PC-9 (cell line): Measurements from ENCODE around the gene SLC40A1. TPM values are rescaled to one million over a fixed set of nuclear protein-coding genes. Genes with fewer than 3 reads are reported as not detected.

Source experiments
- BruUV-seq: library from RNA; stranded (reverse); fragments of 400-500 nt; replicated peaks from 2 replicates; lab custom pipeline; 2021; lab: Mats Ljungman, UMichigan
- CTCF ChIA-PET: fragments of 300-600 bp; sonication (Branson Sonifier 250); formaldehyde crosslinking; loops from one replicate; lab custom pipeline; 2022; ENCODE audit warnings: antibody characterized with exemption; lab: Charles Lee
- POLR2A ChIA-PET: fragments of 300-600 bp; sonication (Branson Sonifier 250); formaldehyde crosslinking; loops from one replicate; lab custom pipeline; 2022; ENCODE audit warnings: antibody characterized with exemption; ENCODE audit not compliant: unreplicated experiment; lab: Charles Lee
- DNase-seq, 2 experiments: peaks; one replicate each; pipeline versions ENCODE4 v3.0.0 to v3.0.0-alpha.2; 2015 to 2022; ENCODE audit warnings: mixed read lengths in 1 of 2
- H2AFZ ChIP-seq: fragments of 200-600 bp; sonication (generic); 2 replicates; pipeline ENCODE4 v1.8.1; 2017; ENCODE audit warnings: antibody characterized with exemption
- H3F3A ChIP-seq: fragments of 200-600 bp; sonication (generic); 2 replicates; pipeline ENCODE4 v1.8.1; 2017; ENCODE audit warnings: antibody characterized with exemption, mild to moderate bottlenecking, low read depth; ENCODE audit not compliant: insufficient read depth
- H3K27ac ChIP-seq: fragments of 200-600 bp; sonication (generic); 2 replicates; pipeline ENCODE4 v1.6.1; 2016; ENCODE audit warnings: mixed run types
- H3K27me3 ChIP-seq: fragments of 200-600 bp; sonication (generic); 2 replicates; pipeline ENCODE4 v1.6.1; 2016; ENCODE audit warnings: low read depth, mixed run types; ENCODE audit not compliant: insufficient read depth
- H3K36me3 ChIP-seq: fragments of 200-600 bp; sonication (generic); 2 replicates; pipeline ENCODE4 v1.6.1; 2016; ENCODE audit warnings: low read depth, mixed run types
- H3K4me1 ChIP-seq: fragments of 200-600 bp; sonication (generic); replicated peaks from 2 replicates; pipeline ENCODE4 v1.6.1; 2016; ENCODE audit warnings: mixed run types; ENCODE audit not compliant: insufficient read depth
- H3K4me2 ChIP-seq: fragments of 200-600 bp; sonication (generic); 2 replicates; pipeline ENCODE4 v1.6.1; 2017; ENCODE audit warnings: mixed run types
- H3K4me3 ChIP-seq: fragments of 200-600 bp; sonication (generic); 2 replicates; pipeline ENCODE4 v1.6.1; 2016; ENCODE audit warnings: mixed run types
- H3K79me2 ChIP-seq: fragments of 200-600 bp; sonication (generic); 2 replicates; pipeline ENCODE4 v1.6.1; 2017; ENCODE audit warnings: low read depth, mixed run types
- H3K9me2 ChIP-seq: fragments of 200-600 bp; sonication (generic); 2 replicates; pipeline ENCODE4 v1.8.1; 2017; ENCODE audit warnings: mild to moderate bottlenecking; ENCODE audit not compliant: insufficient read depth
- H3K9me3 ChIP-seq: fragments of 200-600 bp; sonication (generic); 2 replicates; pipeline ENCODE4 v1.8.1; 2016; ENCODE audit warnings: low read depth; ENCODE audit not compliant: insufficient read depth
- H4K20me1 ChIP-seq: fragments of 200-600 bp; sonication (generic); 2 replicates; pipeline ENCODE4 v1.8.1; 2017; ENCODE audit not compliant: insufficient read depth
- EZH2 ChIP-seq: fragments of 200-600 bp; sonication (generic); IDR thresholded peaks from 2 replicates; pipeline ENCODE4 v1.8.0; 2017; ENCODE audit warnings: antibody characterized with exemption, low read depth
- intact Hi-C: fragments of 100-400 bp; cut with micrococcal nuclease; formaldehyde crosslinking; loops from one replicate; pipeline ENCODE4 v1.10.0; 2022; ENCODE audit not compliant: unreplicated experiment
- total RNA-seq: library from RNA; stranded (reverse); gene quantifications from 2 replicates; pipeline ENCODE4 v1.2.3, GENCODE V29; 2021
- TF ChIP-seq, protein P1 (sequence below): fragments of 200-600 bp; sonication (generic); conservative IDR thresholded peaks from 2 replicates; pipeline ENCODE4 v1.6.1; 2017; ENCODE audit warnings: mixed run types, antibody characterized with exemption, mild to moderate bottlenecking, moderate library complexity

SLC40A1 gene
- total RNA-seq, 1 experiment from 2014 or later = 8.0 TPM

GRCh38 chr2:189533288-189534035 lies 47.1 kb downstream of the SLC40A1 start:
- H3K9me3 ChIP-seq = no peaks in the 10 kb centered on the region
- H4K20me1 ChIP-seq = no peaks in the 10 kb centered on the region
- no peaks in the 10 kb centered on the region for H3F3A ChIP-seq
- intact Hi-C loops = no loop called here
- no peak overlapping the region for H2AFZ ChIP-seq
- no peak for TF ChIP-seq EZH2
- TF ChIP-seq, protein P1, sequence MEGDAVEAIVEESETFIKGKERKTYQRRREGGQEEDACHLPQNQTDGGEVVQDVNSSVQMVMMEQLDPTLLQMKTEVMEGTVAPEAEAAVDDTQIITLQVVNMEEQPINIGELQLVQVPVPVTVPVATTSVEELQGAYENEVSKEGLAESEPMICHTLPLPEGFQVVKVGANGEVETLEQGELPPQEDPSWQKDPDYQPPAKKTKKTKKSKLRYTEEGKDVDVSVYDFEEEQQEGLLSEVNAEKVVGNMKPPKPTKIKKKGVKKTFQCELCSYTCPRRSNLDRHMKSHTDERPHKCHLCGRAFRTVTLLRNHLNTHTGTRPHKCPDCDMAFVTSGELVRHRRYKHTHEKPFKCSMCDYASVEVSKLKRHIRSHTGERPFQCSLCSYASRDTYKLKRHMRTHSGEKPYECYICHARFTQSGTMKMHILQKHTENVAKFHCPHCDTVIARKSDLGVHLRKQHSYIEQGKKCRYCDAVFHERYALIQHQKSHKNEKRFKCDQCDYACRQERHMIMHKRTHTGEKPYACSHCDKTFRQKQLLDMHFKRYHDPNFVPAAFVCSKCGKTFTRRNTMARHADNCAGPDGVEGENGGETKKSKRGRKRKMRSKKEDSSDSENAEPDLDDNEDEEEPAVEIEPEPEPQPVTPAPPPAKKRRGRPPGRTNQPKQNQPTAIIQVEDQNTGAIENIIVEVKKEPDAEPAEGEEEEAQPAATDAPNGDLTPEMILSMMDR = no peak
- ChIA-PET POLR2A (no interaction called here), CTCF (no interaction called here)
- BruUV-seq = no TSS peak
- no peaks in the 10 kb centered on the region for H3K36me3 ChIP-seq
- no peak overlapping the region for H3K4me3 ChIP-seq
- H3K27ac ChIP-seq = no peak overlapping the region
- no peak overlapping the region for H3K4me2 ChIP-seq
- no peak for DNase-seq
- H3K4me1 ChIP-seq = peaks cover 15% of the 10 kb centered on the region
- H3K79me2 ChIP-seq = no peaks in the 10 kb centered on the region
- no peaks in the 10 kb centered on the region for H3K9me2 ChIP-seq
- H3K27me3 ChIP-seq = no peaks in the 10 kb centered on the region

GRCh38 chr2:189530965-189531637 lies 49.5 kb downstream of the SLC40A1 start:
- Histone ChIP-seq H4K20me1 (no peaks in the 10 kb centered on the region), H3K27ac (no peak overlapping the region), H3K36me3 (no peaks in the 10 kb centered on the region), H3K27me3 (no peaks in the 10 kb centered on the region), H3K4me1 (peaks cover 15% of the 10 kb centered on the region), H3K9me2 (no peaks in the 10 kb centered on the region), H3F3A (no peaks in the 10 kb centered on the region), H3K79me2 (no peaks in the 10 kb centered on the region), H2AFZ (no peak overlapping the region), H3K4me3 (no peak overlapping the region), H3K4me2 (no peak overlapping the region), H3K9me3 (no peaks in the 10 kb centered on the region)
- intact Hi-C loops = no loop called here
- TF ChIP-seq, protein P1 = no peak
- no peak for TF ChIP-seq EZH2
- no peak for DNase-seq
- BruUV-seq = no TSS peak
- ChIA-PET POLR2A (no interaction called here), CTCF (no interaction called here)

DNA sequence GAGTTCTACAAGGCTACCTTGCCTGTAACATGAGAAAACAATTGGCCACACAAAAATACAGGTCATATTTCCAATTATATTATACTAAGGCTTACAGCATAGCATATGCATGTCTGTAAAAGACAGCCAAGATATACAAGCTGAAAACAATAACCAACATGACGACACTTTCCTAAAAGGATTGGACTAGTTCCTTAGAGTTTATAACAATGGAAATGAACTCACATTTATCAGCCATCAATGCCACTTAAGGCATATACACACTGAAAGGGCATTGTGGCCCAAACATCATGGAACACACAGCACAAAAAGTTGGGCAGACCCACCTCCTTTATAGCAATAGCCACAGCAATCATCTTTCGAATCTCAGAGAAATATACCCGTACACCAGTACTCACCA lies 52.0 kb downstream of the SLC40A1 start:
- Histone ChIP-seq H3K27ac (no peak overlapping the region), H4K20me1 (no peaks in the 10 kb centered on the region), H2AFZ (no peak overlapping the region), H3K9me2 (no peaks in the 10 kb centered on the region), H3K36me3 (no peaks in the 10 kb centered on the region), H3K4me3 (no peak overlapping the region), H3F3A (no peaks in the 10 kb centered on the region), H3K27me3 (no peaks in the 10 kb centered on the region), H3K9me3 (no peaks in the 10 kb centered on the region), H3K4me2 (no peak overlapping the region), H3K4me1 (no peaks in the 10 kb centered on the region), H3K79me2 (no peaks in the 10 kb centered on the region)
- no TSS peak for BruUV-seq
- POLR2A ChIA-PET = no interaction called here
- intact Hi-C loops = no loop called here
- no peak for TF ChIP-seq EZH2
- TF ChIP-seq, protein P1 = no peak
- DNase-seq = no peak
- CTCF ChIA-PET = no interaction called here
